ENCODE data around the gene PBX4.
"Not testable (repeated sequence)": the region's sequence is repeated elsewhere in the genome, so short reads cannot be mapped to it uniquely, and the experiment has no call there.

PBX4 gene, protein sequence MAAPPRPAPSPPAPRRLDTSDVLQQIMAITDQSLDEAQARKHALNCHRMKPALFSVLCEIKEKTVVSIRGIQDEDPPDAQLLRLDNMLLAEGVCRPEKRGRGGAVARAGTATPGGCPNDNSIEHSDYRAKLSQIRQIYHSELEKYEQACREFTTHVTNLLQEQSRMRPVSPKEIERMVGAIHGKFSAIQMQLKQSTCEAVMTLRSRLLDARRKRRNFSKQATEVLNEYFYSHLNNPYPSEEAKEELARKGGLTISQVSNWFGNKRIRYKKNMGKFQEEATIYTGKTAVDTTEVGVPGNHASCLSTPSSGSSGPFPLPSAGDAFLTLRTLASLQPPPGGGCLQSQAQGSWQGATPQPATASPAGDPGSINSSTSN

DNA sequence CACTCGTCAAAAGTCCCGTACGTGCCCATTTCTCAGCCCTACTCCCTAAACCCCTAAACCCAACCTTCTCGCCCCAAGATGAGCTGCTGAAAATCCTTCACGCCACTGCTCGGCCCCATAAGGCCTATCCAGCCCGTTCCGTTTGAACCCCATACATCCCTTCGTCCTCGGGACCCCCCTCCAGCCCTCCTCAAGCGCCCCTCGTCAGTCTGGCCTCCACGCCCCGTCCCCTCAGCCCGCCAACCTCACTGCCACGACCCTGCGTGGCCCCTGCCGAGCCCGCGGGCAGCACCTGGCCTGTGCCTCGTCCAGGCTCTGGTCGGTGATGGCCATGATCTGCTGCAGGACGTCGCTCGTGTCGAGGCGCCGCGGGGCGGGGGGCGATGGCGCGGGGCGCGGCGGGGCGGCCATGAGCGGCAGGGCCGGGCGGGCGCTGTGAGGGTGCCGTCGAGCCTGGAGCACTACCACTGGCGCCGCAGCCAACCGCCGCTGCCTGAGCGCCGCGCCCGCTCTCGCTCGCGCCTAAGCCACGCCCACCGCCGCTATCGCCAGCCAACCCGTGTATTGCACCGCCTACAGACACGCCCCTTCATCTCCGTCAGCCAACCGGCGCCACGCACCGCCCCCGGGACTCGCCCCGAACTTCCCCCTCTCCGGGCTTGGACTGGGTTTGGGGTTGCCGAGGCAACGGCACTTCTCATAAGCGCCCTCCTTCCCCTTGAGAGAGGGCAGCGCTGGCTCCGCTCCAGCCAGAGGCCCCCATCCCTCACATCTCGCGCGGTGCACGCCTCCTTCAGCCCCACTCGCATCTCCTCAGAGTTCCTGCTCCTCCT, at the start of gene PBX4:
TSS of gene PBX4 (minus strand) at position 469 of the 833 bp plus-strand sequence. CDS start at position 411, 58 bp downstream.
- DNase-seq = peak; percentile 83 to 94

DNA sequence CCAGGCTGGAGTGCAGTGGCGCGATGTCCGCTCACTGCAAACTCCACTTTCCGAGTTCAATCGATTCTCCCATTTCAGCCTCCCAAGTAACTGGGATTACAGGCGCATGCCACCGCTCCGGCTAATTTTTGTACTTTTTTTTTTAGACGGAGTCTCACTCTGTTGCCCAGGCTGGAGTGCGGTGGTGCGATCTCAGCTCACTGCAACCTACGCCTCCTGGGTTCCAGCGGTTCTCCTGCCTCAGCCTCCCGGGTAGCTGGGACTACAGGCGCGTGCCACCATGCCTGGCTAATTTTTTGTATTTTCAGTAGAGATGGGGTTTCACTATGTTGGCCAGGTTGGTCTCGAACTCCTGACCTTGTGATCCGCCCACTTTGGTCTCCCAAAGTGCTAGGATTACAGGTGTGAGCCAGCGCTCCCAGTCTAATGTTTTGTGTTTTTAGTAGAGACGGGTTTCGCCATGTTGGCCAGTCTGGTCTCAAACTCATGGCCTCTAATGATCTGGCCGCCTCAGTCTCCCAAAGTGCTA, 47.0 kb upstream of the PBX4 start:
- DNase-seq = not testable (repeated sequence)

DNA sequence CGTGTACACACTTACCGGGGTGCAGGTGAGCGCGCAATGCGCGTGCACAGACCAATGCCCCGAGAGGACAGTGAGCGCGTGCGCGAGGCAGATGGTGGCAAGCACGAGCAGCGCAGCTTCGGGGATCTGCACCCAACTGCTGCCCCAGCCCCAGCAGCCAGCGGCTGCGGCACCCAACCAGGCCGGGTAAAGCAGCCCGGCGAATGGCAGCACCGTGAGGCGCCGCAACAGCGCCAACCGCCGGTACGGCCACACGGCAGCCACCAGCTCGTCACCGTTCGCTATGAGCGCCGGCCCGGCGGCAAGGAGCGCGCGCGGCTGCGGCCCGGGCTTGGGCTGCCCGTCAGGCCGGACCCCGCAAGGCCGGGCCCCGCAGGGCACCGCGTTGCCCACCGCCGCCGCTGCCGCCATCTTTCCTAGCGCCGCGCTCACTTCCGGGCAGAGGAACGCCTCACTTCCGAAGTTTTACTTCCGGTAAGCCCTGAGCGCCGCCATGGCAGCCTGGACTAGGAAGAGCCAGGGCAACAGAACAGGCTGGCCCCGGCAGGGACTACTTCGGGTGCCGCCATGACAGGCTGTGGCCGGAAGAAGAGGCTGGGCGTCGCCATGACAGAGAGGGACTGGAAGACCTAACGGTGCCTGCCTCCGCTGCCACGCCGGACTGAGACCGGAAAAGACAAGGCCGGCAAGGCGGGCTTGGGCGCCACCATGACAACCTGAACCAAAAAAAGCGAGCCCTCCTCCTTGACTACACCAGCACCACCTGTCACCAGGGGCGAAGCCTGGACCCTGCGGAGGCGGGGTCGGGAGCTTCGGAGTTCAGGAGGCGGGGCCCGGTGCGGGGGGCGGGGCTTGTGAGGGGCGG, 45.0 kb upstream of the PBX4 start, which contains the start of gene ATP13A1:
TSS of gene ATP13A1 (minus strand) at position 421 of the 865 bp plus-strand sequence. CDS start at position 411, 10 bp downstream.
- peak; percentile 94 to 96 for DNase-seq

DNA sequence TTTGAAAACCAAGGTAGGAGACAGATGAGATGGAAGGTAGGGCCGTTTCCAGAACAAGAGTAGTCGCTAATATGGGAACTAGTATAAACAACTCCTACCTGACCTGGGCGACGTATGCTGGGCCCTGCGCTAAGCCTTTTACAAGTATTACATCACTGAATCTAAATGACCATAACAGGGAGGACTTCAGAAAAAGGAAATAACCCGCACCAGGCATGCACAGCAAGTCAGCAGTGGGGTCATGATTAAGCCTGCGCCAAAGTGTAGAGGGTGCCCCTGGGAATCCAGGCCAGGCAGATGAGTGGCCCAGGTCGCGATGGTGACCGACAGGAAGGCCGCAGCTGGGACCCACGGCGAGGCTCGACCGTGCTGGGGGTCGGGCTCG, 44.4 kb upstream of the PBX4 start:
- DNase-seq = no peak

DNA sequence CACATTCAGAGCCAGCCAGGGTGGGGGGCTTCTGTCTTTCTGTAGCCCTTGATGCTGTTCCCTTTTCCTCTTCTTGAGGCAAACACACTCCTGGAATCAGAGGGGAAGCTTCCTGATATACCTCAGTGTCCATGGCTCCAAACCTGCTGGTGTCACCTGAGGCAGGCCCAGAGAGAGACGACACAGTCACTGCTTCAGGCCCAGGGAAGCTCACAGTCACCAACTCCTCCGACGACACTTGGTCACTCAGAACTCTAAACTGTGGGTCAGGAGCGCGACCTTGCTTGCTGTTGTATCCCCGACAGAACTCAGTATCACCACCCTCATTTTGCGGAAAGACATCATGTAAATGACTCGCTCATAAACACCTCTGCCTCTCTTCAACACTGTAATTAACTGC, 43.9 kb upstream of the PBX4 start:
- no peak for DNase-seq

DNA sequence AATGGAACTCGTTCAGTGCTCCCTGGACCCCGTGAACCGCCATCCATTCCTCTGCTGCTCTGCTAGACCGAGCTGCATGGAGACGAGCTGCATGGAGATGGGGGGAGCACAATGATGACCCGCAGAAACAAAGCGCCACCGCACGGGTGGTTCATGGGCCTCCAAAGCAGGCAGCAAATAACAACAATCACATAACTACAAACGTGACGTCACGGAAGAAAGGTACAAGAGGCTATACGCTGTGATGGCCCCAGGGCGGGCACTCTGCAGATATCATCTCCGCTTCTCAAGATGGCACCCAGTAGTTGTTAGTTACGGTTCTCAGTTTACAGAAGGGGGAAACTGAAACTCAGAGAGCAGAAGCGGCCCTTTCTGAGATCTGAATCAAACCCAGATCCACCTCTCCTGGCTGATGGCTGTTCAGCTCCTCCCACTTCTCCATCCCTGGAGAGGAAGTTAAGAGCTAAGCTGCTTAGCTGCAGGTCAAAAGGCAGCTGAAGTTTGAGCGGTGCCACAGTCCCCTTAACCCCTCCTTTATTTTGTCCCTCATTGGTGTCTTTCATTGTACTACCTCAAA, 43.3 kb upstream of the PBX4 start:
- no peak for DNase-seq

DNA sequence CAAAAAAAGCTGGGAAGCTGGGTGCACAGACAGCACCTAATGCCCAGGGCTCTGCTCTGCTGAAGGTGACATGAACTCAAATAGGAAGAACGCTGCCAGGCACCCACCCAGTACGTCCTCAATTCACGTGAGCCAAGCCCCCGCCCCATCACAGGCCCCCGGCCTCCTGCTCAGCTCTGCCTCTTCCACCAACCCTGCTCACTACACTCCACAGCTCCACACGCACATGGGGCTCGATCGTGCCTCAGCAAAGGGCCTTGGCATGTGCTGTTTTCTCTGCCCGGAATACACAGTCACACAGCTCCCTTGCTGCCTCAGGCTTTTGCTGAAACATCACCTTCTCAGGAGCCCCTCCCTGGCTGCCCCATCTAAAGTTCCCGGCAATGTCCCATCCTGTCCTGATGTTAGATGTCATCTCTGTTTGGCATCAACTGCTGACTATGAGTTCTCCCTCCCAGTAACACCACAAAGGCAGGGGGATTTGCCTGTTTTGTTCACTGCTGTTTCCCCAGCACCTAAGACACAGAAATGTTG, 42.7 kb upstream of the PBX4 start:
- DNase-seq = no peak

DNA sequence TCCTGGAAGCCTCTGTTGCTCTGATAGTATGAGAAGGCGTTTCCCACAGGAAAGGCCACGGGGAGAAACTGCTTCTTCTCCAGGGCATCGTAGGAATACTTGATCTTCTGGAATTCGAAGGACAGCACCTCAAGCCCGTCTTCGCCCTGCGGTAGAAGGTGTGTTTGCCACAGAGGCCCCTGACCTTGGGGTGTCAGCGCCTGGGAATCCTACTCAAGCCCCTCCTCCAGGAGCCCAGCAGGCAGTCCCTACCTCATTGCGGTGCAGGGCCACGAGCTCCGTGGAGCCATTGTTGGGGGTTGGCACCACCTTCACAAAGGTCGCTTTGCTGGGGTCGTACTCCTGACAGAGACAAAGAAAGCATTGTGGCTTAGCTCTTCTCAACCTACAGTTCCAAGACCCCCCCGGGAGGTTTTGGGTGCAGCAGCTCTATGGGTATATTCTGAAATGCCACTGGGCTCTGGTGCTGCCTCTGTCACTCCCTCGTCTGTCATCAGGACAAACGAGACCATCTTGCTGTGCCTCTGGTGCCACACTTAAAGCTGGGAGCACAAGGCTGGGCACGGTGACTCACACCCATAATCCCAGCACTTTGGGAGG, 41.3 kb upstream of the PBX4 start:
- no peak for DNase-seq

DNA sequence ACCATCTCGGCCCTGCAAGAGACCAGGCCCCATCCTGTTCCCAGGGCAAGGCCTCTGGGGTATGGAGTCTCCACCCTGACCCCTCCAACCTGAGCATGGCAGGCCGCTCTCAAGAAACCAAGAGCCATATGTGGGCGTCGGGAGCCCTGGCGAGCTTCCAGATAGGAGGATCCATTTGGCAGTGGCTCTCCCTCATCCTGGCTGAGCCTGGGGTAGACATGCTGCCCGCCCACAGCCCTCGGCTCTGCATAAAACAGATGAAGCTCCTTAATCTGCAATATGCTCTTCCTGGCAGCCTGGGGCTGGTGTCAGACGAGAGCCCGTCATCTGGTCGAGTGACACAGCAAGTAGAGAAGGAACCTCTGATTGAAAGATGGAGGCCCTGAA, 38.9 kb upstream of the PBX4 start:
- no peak for DNase-seq

DNA sequence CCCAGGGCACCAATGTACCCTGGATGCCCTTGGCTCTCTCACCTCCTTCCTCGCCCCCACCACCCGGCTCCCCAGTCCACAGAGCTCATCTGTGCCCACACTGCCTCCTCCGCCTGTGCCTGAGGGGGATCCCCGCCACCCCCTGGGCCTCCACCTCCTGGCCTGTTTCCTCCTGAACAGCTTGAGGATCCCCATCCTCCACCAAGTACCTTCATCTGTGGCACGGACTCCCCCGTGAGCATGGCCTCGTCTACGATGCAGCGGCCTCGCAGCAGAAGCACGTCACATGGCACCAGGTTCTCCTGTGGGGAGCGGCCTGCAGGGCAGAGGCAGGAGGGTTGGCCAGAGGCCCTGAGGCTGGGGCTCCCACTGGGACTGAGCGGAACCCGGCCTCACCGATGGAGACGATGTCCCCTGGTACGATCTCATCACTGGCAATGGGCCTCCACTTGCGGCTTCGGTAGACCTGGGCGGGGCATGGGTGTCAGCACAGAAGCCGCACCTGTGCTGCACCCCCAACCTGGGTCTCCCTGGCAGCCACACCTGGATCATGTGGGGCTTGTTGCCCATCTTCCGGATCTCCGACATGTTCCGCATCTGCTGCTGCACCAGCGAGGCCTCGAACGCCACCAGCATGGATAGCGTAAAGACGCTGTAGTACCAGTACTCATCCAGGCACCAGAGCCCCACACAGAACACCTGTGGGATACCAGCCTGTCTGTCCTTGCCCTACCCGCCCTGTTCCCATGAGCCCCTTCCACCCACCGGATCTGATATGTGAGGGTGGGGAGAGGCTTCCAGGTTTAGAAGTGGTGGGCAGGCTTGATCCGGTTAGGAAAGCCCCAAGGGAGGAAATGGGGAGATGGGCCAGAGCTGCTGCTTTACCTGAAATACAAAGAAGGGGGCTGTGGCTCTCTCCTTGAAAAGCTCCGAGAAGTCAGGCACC, 38.2 kb upstream of the PBX4 start:
- DNase-seq = no peak

DNA sequence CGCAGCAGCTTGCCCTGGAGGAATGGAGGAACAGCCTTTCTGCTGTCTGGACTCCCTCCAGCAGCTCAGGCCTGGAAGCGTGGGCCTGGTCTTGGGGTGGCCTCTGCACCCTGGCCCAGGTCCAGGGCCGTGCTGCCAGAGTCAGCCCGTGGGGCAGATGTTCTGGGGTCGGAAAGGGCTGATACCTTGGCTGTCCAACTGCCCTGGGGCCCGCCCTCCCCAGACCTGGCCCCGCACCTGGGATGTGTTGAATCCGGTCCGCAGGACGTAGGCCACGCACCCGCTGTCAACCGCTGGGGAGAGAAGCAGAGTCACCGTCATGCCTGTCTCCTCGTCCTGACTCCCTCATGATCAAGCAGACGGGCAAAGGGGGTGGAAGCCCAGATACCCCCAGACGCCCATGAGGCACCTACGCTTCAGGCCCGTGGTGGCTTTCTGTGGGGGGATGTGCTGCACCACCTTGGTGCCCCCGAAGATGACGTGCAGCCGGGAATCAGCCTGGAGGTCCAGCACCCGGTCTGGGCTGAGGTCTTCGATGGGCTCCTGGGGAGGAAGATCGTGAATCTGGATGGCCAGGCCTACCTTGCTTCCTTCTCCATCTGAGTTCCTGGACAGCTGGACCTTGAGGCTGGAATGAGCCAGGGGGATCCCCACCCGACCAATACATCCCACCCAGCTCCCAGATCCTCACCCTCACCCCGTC, 37.3 kb upstream of the PBX4 start:
- DNase-seq = no peak

DNA sequence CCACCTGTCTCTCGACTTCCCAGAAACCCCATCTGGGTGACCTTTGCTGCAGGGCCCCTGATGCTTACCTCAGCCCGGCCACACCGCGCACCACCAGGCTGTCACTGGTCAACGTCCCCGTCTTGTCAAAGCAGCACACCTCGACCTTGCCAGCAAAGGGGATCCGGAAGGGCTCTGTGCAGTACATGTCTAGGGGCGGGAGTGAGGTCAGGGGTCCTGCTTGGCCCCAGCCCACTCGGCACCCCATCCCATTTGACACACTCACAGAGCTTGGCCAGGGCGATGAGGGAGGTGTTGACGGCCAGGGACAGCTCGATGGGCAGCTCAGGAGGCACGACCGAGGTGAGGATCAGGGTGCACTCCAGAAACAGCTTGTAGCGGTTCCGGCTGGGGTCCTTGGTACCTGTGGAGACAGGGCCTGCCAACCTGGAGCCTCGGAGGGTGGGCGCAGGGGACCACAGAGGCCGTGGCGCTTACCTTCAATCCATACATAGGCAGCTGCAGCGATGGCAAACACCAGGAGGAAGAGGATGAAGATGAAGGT, 36.6 kb upstream of the PBX4 start:
- DNase-seq = no peak

DNA sequence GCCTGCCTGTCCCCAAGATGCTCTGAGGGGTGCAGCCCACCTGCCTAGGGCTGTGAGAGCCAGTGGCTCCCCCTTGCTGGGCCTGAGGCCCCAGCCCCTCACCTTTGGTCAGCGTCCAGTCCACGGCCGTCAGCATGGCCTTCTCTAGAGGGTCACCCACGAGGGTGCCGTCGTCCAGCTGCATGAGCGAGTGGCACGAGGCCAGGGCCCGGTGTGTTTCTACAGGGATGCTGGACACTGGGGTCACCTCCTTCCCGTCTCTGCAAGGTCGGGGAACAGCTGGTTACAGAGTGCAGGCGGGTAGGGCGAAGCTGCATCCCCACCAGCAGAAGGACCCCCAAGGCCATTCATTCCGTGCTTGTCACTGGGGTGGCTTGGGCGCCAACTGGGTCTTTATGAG, 36.0 kb upstream of the PBX4 start:
- DNase-seq = no peak

DNA sequence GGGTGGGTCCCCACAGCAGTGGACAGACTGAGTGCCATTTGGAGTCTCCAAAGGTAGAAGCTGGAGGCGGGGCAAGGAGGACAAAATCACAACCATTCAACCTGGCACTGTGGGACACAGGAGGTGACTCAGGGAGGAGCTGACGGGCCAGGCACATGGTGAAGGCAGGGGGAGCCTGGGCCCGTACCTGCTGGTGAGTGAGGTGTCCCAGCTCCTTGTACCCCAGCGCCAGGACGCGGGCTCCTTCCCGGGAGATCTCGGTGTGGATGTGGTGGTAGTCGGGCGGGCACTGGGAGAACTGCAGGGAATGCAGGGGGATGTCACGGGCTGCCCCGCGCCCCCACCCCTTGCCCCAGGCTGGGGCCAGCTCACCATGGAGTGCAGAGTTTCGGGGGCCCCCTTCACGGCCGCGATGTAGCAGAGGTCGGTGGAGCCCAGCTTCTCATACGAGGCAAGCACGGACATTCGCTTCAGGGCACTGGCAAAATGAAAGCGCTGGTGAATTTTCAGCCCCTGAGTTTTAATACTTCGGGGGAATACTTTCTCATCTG, 35.2 kb upstream of the PBX4 start:
- no peak for DNase-seq

DNA sequence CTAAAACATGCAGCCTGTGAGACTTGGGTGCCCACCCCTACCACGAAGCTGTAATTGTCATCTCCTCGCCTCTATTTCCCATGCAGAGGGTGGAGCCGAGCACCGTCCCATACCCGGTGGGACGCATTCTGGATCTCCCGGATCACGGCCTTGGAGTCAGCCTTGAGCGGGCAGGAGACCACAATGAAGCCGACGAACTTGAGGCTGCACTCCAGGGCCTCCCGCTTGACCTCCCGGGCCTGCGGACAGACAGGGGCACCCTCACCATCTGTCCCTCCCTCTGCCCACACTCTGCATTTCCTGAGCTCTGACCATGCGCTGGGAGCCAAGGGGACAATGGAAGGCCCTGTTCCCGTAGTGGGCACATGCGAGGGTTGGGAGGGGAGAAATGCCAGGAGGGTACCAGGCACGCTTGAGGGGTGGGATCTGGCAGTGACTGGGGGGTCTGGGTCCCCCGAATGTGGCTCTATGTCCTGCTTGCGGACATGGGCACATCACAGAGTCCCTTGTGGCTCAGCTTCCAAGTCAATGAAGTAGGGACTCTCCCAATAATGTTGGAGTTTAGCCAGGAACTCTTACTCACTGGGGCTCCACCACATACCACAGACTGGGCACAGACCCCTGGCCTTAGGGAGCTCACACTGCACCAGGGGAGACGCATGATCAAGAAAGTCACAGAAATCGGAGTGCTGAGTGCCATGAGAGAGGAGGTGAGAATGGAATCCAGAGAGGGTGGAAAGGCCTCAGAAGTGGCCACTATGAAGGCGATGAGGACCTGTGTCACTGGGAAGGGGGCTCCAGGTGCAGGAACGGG, 34.2 kb upstream of the PBX4 start:
- no peak for DNase-seq

DNA sequence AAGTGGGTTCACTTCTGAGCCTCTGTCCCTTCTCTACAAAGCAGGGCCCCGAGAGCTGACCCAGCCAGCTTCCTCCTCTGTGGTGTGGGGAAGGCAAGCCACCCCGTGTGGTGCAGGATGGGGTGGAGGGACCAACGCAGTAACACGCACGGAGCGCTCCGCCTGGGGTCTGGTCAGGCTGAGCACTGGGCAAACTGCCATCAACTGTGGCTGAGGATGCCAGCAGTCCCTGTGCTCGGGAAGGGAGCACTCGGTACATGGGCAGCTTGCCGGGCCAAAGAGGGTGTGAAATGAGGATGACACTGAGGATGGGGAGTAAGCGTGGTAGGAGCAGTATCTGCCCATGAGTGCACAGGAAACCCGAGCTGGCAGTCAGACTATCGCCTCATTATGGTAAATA, 32.6 kb upstream of the PBX4 start:
- DNase-seq = no peak

DNA sequence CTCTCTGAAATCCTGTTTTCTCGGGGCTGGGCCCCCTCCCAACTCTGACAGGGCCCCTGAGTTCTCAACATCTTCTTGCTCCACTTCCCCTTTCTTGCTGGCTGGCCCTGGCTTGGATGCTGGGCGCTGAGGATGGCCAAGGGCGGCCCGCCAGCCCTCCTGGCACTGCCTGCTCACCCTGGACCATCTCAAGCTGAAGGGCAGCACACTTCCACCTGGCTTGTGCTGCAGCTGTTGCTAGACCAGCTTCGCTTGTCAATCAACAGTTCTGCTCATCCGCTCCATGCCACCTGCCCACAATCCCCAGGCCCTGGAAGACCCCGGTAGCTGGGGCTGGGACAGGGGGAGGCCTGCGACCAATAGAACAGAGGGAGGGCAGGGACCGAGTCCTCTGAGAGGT, 31.8 kb upstream of the PBX4 start:
- no peak for DNase-seq

DNA sequence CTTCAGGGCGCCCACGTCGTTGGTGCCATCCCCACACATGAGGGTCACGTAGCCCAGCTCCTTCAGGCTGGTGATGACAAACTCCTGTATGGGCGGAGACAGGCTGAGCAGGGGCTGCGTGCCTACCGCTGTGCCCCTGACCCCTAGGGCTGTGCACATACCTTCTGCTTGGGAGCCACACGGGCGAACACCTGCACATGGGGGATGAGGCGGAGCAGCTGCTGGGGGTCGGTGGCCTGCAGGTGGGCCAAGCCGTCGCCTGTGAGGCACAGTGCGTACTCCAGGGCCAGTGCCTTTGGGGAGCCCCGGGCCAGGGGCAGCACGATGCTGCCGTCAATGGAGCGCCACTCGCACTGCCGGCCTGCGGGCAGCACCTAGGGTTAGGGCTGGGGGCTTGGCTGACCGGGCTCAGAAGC, 31.1 kb upstream of the PBX4 start:
- no peak for DNase-seq

All from NCI-H526 (cell line).